Iris pigment epithelial cell (primary cell): ENCODE data around the gene ANO10.
"Not testable (repeated sequence)": the region's sequence is repeated elsewhere in the genome, so short reads cannot be mapped to it uniquely, and the experiment has no call there.

ENCODE experiments used
- DNase-seq: peaks from one replicate; pipeline ENCODE4 v3.0.0-alpha.2; 2011; ENCODE audit warnings: low read depth

The ANO10 gene

GRCh38 chr3:43580181-43580580, 41.6 kb downstream of the ANO10 start:
- no peak for DNase-seq

- DNase-seq: no peak
Measured at GRCh38 chr3:43573576-43573975, 48.2 kb downstream of the ANO10 start.

GRCh38 chr3:43565661-43566341, 56.0 kb downstream of the ANO10 start:
- not testable (repeated sequence) for DNase-seq

- no peak for DNase-seq
Measured at GRCh38 chr3:43559961-43560360, 61.9 kb downstream of the ANO10 start.

- no peak for DNase-seq
Measured at GRCh38 chr3:43558171-43558570, 63.6 kb downstream of the ANO10 start.

- DNase-seq: peak; percentile 29
Measured at GRCh38 chr3:43549626-43550290, 72.1 kb downstream of the ANO10 start.

GRCh38 chr3:43544277-43544676, 77.5 kb downstream of the ANO10 start:
- peak; percentile 43 for DNase-seq

- DNase-seq: no peak
Measured at GRCh38 chr3:43542328-43543043, 79.3 kb downstream of the ANO10 start.

GRCh38 chr3:43540624-43541023, 81.2 kb downstream of the ANO10 start:
- peak; percentile 76 for DNase-seq

- DNase-seq: no peak
Measured at GRCh38 chr3:43539321-43539720, 82.5 kb downstream of the ANO10 start.

- DNase-seq: no peak
Measured at GRCh38 chr3:43537225-43537624, 84.6 kb downstream of the ANO10 start.

GRCh38 chr3:43534675-43535074, 87.1 kb downstream of the ANO10 start:
- DNase-seq: no peak

GRCh38 chr3:43533009-43533408, 88.8 kb downstream of the ANO10 start:
- no peak for DNase-seq

GRCh38 chr3:43531835-43532234, 90.0 kb downstream of the ANO10 start:
- peak; percentile 79 for DNase-seq

GRCh38 chr3:43528498-43529099, 93.2 kb downstream of the ANO10 start:
- no peak for DNase-seq

- no peak for DNase-seq
Measured at GRCh38 chr3:43526956-43527355, 94.9 kb downstream of the ANO10 start.

GRCh38 chr3:43525941-43526607, 95.7 kb downstream of the ANO10 start:
- DNase-seq: peak; percentile 87

GRCh38 chr3:43525386-43525785, 96.4 kb downstream of the ANO10 start:
- no peak for DNase-seq

GRCh38 chr3:43523454-43524053, 98.3 kb downstream of the ANO10 start:
- DNase-seq: peak; percentile 52

- DNase-seq: peak; percentile 84
Measured at GRCh38 chr3:43522727-43523362, 99.0 kb downstream of the ANO10 start.

GRCh38 chr3:43521941-43522340, 99.9 kb downstream of the ANO10 start:
- DNase-seq: no peak
